Gastrocnemius medialis (tissue), 4 donors: ENCODE results near the gene GNAQ. TPM values are rescaled to one million over a fixed set of nuclear protein-coding genes. Genes with fewer than 3 reads are reported as not detected.

Source experiments
- ATAC-seq, 2 donors: fragments of 150-250 bp; one replicate each; pipeline ENCODE4 v1.9.1; 2016
- DNase-seq, 2 donors: peaks; one replicate each; pipeline ENCODE4 v3.0.0-alpha.2; 2019
- H3K27ac ChIP-seq, 4 donors: fragments of 200-600 bp; sonication (generic); 1 replicate in 1 of 4; 2 replicates in 3 of 4; pipeline ENCODE4 v1.5.1; 2016 to 2018; ENCODE audit warnings: mild to moderate bottlenecking in 2 of 4, moderate library complexity in 1 of 4
- H3K27me3 ChIP-seq, 3 donors: fragments of 200-600 bp; sonication (generic) in 2 of 3; 1 replicate in 1 of 3; 2 replicates in 2 of 3; pipeline versions ENCODE4 v1.5.1 to v1.6.0; 2016 to 2019; ENCODE audit warnings: mild to moderate bottlenecking in 1 of 3, moderate library complexity in 1 of 3
- H3K36me3 ChIP-seq, 2 donors: fragments of 200-600 bp; sonication (generic) in 1 of 2; one replicate each; pipeline ENCODE4 v1.5.1; 2017 to 2018
- H3K4me1 ChIP-seq, 2 donors: fragments of 200-600 bp; sonication (generic) in 1 of 2; one replicate each; pipeline ENCODE4 v1.5.1; 2016 to 2017; ENCODE audit warnings: mild to moderate bottlenecking in 2 of 2
- H3K4me3 ChIP-seq, 4 donors: fragments of 200-600 bp; sonication (generic) in 3 of 4; 1 replicate in 1 of 4; 2 replicates in 3 of 4; pipeline ENCODE4 v1.5.1; 2016 to 2019; ENCODE audit warnings: mild to moderate bottlenecking in 2 of 4
- H3K9me3 ChIP-seq, 3 donors: fragments of 200-600 bp; sonication (generic) in 2 of 3; 1 replicate in 1 of 3; 2 replicates in 2 of 3; pipeline ENCODE4 v1.5.1; 2016 to 2019
- POLR2A ChIP-seq, 2 donors: fragments of 450-650 bp; IDR thresholded peaks; one replicate each; pipeline ENCODE4 v1.6.1; 2017; ENCODE audit warnings: antibody characterized with exemption in 2 of 2, mild to moderate bottlenecking in 2 of 2, moderate library complexity in 2 of 2
- in situ Hi-C, 4 donors: fragments of 200-750 bp; cut with MboI; loops; one replicate each; pipeline versions ENCODE4 v1.15.0 to v1.8.0; 2017; ENCODE audit warnings: low sequenced_read_pairs in 4 of 4
- intact Hi-C: fragments of 100-400 bp; cut with DNase I; formaldehyde crosslinking; loops from one replicate; pipeline ENCODE4 v1.15.1; 2023; ENCODE audit warnings: low total_unique reads
- total RNA-seq, 4 donors: library from RNA; depleted of rRNA; stranded (reverse); fragments of >200 nt; gene quantifications; one replicate each; pipeline versions ENCODE4 v1.1.0 to v1.2.3, GENCODE V29; 2016
- TF ChIP-seq, protein P1 (sequence below), 5 experiments: fragments of 450-650 bp in 3 of 5; fragments of 200-600 bp in 2 of 5; sonication (generic) in 2 of 5; IDR thresholded peaks in 4 of 5; conservative IDR thresholded peaks in 1 of 5; 1 replicate in 4 of 5; 2 replicates in 1 of 5; pipeline ENCODE4 v1.5.1; 2016 to 2019; ENCODE audit warnings: antibody characterized with exemption in 5 of 5, mild to moderate bottlenecking in 3 of 5, moderate library complexity in 3 of 5

Gene GNAQ
- total RNA-seq, 4 donors from 2014 or later = 11.3 to 25.9 (median 18.7) TPM

DNA sequence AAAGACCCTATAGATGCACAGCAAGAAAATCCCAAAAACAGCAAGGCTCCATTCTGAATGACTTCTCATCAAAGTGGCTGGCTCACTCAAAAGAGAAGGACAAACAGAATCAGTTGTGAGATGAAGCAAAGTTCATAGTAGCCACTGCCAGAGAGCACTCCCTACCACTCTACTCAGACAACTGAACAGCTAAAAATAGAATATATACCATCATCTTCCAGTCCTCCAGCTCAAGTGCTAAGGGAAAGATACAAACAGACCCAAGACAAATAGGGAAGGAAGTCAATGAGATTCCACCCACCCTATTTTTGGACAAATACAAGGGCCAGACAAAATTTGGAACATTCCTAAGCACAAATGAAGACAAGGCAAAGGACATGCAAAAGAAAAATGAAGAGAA is 20.6 kb downstream of the GNAQ start:
- H3K9me3 ChIP-seq = no peaks in the 10 kb centered on the region
- H3K4me3 ChIP-seq = no peak overlapping the region
- ATAC-seq (peak in 1 of 2 donors; percentile 39), DNase-seq (no peak)
- H3K36me3 ChIP-seq = no peaks in the 10 kb centered on the region
- no peaks in the 10 kb centered on the region for H3K27me3 ChIP-seq
- H3K27ac ChIP-seq = no peak overlapping the region
- intact Hi-C loops (no loop called here), in situ Hi-C loops (no loop called here)
- peaks cover 20 to 38% of the 10 kb centered on the region in 2 donors for H3K4me1 ChIP-seq
- TF ChIP-seq POLR2A (IDR thresholded peaks at IDR 0.05) = no peak
- TF ChIP-seq, protein P1, sequence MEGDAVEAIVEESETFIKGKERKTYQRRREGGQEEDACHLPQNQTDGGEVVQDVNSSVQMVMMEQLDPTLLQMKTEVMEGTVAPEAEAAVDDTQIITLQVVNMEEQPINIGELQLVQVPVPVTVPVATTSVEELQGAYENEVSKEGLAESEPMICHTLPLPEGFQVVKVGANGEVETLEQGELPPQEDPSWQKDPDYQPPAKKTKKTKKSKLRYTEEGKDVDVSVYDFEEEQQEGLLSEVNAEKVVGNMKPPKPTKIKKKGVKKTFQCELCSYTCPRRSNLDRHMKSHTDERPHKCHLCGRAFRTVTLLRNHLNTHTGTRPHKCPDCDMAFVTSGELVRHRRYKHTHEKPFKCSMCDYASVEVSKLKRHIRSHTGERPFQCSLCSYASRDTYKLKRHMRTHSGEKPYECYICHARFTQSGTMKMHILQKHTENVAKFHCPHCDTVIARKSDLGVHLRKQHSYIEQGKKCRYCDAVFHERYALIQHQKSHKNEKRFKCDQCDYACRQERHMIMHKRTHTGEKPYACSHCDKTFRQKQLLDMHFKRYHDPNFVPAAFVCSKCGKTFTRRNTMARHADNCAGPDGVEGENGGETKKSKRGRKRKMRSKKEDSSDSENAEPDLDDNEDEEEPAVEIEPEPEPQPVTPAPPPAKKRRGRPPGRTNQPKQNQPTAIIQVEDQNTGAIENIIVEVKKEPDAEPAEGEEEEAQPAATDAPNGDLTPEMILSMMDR (IDR thresholded peaks at IDR 0.05 in 4 of 5, conservative IDR thresholded peaks at IDR 0.05 in 1 of 5) = no peak

DNA sequence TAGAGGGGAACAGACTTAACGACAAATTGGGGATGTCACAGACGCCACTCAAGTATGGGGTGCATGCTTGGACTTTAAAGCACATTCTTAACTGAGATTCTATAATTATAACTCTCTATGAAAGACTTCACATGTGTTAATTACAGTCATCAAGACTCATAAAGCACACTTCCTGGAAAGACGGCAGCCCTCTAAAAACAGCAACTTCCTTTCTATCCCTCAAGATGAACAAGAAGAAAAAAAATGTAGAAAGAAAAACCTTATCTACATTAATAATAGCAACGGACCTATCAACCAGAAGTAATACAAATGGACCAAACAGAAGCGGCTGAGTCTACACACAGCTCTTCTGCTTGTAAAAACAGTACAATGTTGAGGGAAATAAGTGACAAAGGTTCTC is 21.2 kb downstream of the GNAQ start:
- Histone ChIP-seq H3K9me3 (no peaks in the 10 kb centered on the region), H3K27ac (no peak overlapping the region), H3K4me3 (no peak overlapping the region), H3K27me3 (no peaks in the 10 kb centered on the region), H3K4me1 (peaks cover 20 to 38% of the 10 kb centered on the region in 2 donors), H3K36me3 (no peaks in the 10 kb centered on the region)
- DNase-seq (no peak), ATAC-seq (no peak)
- in situ Hi-C loops = no loop called here
- TF ChIP-seq, protein P1 (IDR thresholded peaks at IDR 0.05 in 4 of 5, conservative IDR thresholded peaks at IDR 0.05 in 1 of 5) = no peak
- no peak for TF ChIP-seq POLR2A (IDR thresholded peaks at IDR 0.05)
- intact Hi-C loops = no loop called here

DNA sequence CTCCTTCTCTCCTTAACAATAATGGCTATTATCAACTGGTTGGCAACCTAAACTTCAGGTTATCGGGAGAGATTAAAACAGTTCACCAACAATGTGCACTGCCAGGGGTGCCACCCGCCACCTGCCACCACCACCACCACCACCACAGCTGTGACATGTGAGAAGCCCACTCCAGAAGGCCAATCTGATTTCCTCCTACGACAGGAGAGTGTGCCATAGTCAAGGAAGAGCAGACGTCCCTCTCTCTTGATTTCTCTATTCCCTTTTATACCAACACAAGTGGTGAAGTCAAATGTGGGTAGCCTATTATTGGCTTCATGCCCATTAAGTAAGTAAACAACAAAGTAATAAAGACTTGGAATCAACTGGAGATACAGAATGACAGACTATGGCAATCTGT is 22.4 kb downstream of the GNAQ start:
- intact Hi-C loops (no loop called here), in situ Hi-C loops (no loop called here)
- no peak overlapping the region for H3K27ac ChIP-seq
- H3K4me1 ChIP-seq = peaks cover 20 to 38% of the 10 kb centered on the region in 2 donors
- H3K4me3 ChIP-seq = no peak overlapping the region
- H3K36me3 ChIP-seq = no peaks in the 10 kb centered on the region
- no peak for ATAC-seq
- DNase-seq = no peak
- TF ChIP-seq, protein P1 (IDR thresholded peaks at IDR 0.05 in 4 of 5, conservative IDR thresholded peaks at IDR 0.05 in 1 of 5) = no peak
- no peak for TF ChIP-seq POLR2A (IDR thresholded peaks at IDR 0.05)
- H3K9me3 ChIP-seq = no peaks in the 10 kb centered on the region
- no peaks in the 10 kb centered on the region for H3K27me3 ChIP-seq

DNA sequence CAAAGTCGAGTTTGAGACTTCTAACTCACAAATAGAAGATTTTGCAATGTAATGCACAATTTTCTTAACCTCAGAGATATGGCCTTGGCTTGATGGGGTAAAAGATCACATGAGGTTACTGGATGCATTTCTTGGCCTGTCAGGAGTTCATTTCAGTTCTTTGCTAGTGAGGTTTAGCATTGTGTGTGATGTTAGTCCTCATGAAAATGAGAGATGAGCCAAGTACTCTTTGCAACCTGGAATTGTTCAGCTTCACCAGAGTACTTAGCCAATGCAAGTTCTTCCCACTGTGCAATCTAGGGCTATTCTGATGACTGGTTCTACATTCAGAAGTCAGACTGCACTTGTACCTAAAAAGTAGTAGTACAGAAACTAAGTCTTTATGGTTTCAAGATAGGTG is 24.9 kb downstream of the GNAQ start:
- Histone ChIP-seq H3K4me3 (no peak overlapping the region), H3K27me3 (no peaks in the 10 kb centered on the region), H3K36me3 (no peaks in the 10 kb centered on the region), H3K27ac (no peak overlapping the region), H3K4me1 (peaks cover 19 to 37% of the 10 kb centered on the region in 2 donors), H3K9me3 (no peaks in the 10 kb centered on the region)
- intact Hi-C loops (no loop called here), in situ Hi-C loops (no loop called here)
- DNase-seq (no peak), ATAC-seq (peak in 1 of 2 donors; percentile 30)
- no peak for TF ChIP-seq POLR2A (IDR thresholded peaks at IDR 0.05)
- TF ChIP-seq, protein P1 (IDR thresholded peaks at IDR 0.05 in 4 of 5, conservative IDR thresholded peaks at IDR 0.05 in 1 of 5) = no peak
